Heart right ventricle (tissue), 16 donors: Measurements from ENCODE around the gene GOLT1A. TPM values are rescaled to one million over a fixed set of nuclear protein-coding genes. Genes with fewer than 3 reads are reported as not detected.

ENCODE experiments used
- ATAC-seq, 8 donors: fragments of 200-7000 bp; cut with Tn5 transposase; one replicate each; pipeline ENCODE4 v1.9.1; 2020; ENCODE audit warnings: mild to moderate bottlenecking in 8 of 8, moderate library complexity in 8 of 8, moderate number of reproducible peaks in 1 of 8
- DNase-seq, 2 donors: peaks; one replicate each; pipeline ENCODE4 v3.0.0-alpha.2; 2020
- H3K27ac ChIP-seq, 10 donors: fragments of 200-600 bp; sonication (generic) in 2 of 10; one replicate each; pipeline versions ENCODE4 v1.5.0 to v1.8.0; 2020 to 2022; ENCODE audit warnings: mild to moderate bottlenecking in 3 of 10
- H3K27me3 ChIP-seq, 7 donors: fragments of 200-600 bp; one replicate each; pipeline ENCODE4 v1.8.0; 2021 to 2022; ENCODE audit warnings: mild to moderate bottlenecking in 2 of 7
- H3K36me3 ChIP-seq, 9 donors: fragments of 200-600 bp; sonication (generic) in 1 of 9; one replicate each; pipeline versions ENCODE4 v1.5.0 to v1.8.0; 2020 to 2022; ENCODE audit warnings: mild to moderate bottlenecking in 2 of 9
- H3K4me1 ChIP-seq, 9 donors: fragments of 200-600 bp; sonication (generic) in 1 of 9; one replicate each; pipeline versions ENCODE4 v1.5.0 to v1.8.0; 2020 to 2022; ENCODE audit warnings: mild to moderate bottlenecking in 4 of 9
- H3K4me3 ChIP-seq, 10 donors: fragments of 200-600 bp; sonication (generic) in 2 of 10; one replicate each; pipeline versions ENCODE4 v1.5.0 to v1.8.0; 2020 to 2022; ENCODE audit warnings: mild to moderate bottlenecking in 7 of 10, moderate library complexity in 2 of 10
- H3K9me3 ChIP-seq, 11 donors: fragments of 200-600 bp in 10 of 11; sonication (generic) in 2 of 11; one replicate each; pipeline versions ENCODE4 v1.5.0 to v1.8.0; 2013 to 2022; ENCODE audit warnings: mild to moderate bottlenecking in 2 of 11, control low read depth in 1 of 11, moderate library complexity in 1 of 11
- CTCF ChIP-seq, 9 donors: fragments of 200-600 bp; sonication (generic) in 2 of 9; IDR thresholded peaks; one replicate each; pipeline versions ENCODE4 v1.5.0 to v1.8.0; 2021 to 2022; ENCODE audit warnings: antibody characterized with exemption in 9 of 9, mild to moderate bottlenecking in 5 of 9, moderate library complexity in 1 of 9
- WGBS, 2 donors: extraction: QIAGEN DNeasy Blood & Tissue Kit; methylation state at CpG; one replicate each; pipeline ENCODE4 v1.1.7; 2013; ENCODE audit warnings: inconsistent platforms in 1 of 2; 5-methylcytosine and 5-hydroxymethylcytosine counted together
- intact Hi-C, 10 donors: fragments of 100-400 bp; cut with DNase I; formaldehyde crosslinking; loops; one replicate each; pipeline versions ENCODE4 v1.11.1 to v1.14.2; 2022
- polyA plus RNA-seq, 2 donors: library from polyadenylated mRNA; stranded (reverse); fragments of 200-250 nt; gene quantifications; one replicate each; pipeline ENCODE4 v1.2.3, GENCODE V29; 2013
- total RNA-seq, 10 donors: library from RNA; stranded (reverse); fragmentation: NEBNext Ultra II Directional in 3 of 10; extraction: Animal tissue kit (Norgen Biotek cat#: 25700) in 3 of 10; gene quantifications; one replicate each; pipeline versions ENCODE4 v1.2.1 to v1.2.4, GENCODE V29; 2021 to 2023
- donor health status: Arrhythmogenic right ventricular cardiomyopathy.
- donor health status: ischemic (EF 13 %, LVEDD 7.1; RV severe dilation, severe dysfunction).
- donor health status: healthy with polysubstance abuse.
- donor health status: DM: no; HTN: yes; CAD: no.
- donor health status: DM: no; HTN: no; CAD: no.
- donor health status: ischemic (EF 25% LVEDD 6.9; RV normal size, moderate dysfunction).
- donor health status: ischemic (EF 25% LVEDD 5.7; RV mildly dilated, moderate dysfunction).
- donor health status: healthy.
- donor health status: DM: yes; HTN: yes; CAD: no.
- donor health status: Ischemic cardiomyopathy.
- donor health status: ischemic (EF 35%, LVEDD 5.7; RV mildly dilated, moderate dysfunction).
- donor health status: nonischemic (EF 11% LVEDD 7.7; RV severe dilation, severe dysfunction).
- donor health status: DM: yes; HTN: yes; CAD: no.
- donor health status: PGD.
- donor health status: ischemic (EF 29% LVEDD 5.4; RV normal size, mild dysfunction).
- donor health status: nonischemic (EF 23%, LVEDD 6.1; RV moderate dilation, normal function).

The GOLT1A gene
- total and polyA plus RNA-seq, 12 donors, result 0.43 TPM; not detected in 11

GRCh38 chr1:204228896-204229295, 15.1 kb upstream of the GOLT1A start:
- Histone ChIP-seq H3K9me3 (peaks cover 0 to 6% (median 0%) of the 10 kb centered on the region in 11 donors), H3K4me3 (no peak overlapping the region), H3K27ac (no peak overlapping the region), H3K36me3 (peaks cover 0 to 81% (median 11%) of the 10 kb centered on the region in 9 donors), H3K27me3 (no peaks in the 10 kb centered on the region), H3K4me1 (peaks cover 0 to 3% (median 0%) of the 10 kb centered on the region in 9 donors)
- intact Hi-C loops, result no loop called here
- WGBS, 2 donors, result 97 to 98% methylated on average over 13 of the region's 13 CpGs
- ATAC-seq (no peak), DNase-seq (no peak)
- no peak for TF ChIP-seq CTCF (IDR thresholded peaks at IDR 0.05)

GRCh38 chr1:204227996-204228785, 14.4 kb upstream of the GOLT1A start:
- TF ChIP-seq CTCF (IDR thresholded peaks at IDR 0.05), result no peak
- Histone ChIP-seq H3K36me3 (peaks cover 0 to 76% (median 11%) of the 10 kb centered on the region in 9 donors), H3K9me3 (peaks cover 0 to 6% (median 0%) of the 10 kb centered on the region in 11 donors), H3K27ac (no peak overlapping the region), H3K27me3 (no peaks in the 10 kb centered on the region), H3K4me3 (no peak overlapping the region), H3K4me1 (peaks cover 0 to 3% (median 0%) of the 10 kb centered on the region in 9 donors)
- intact Hi-C loops, result no loop called here
- WGBS, 2 donors, result 89 to 93% methylated on average over 20 of the region's 20 CpGs
- DNase-seq (no peak), ATAC-seq (no peak)

GRCh38 chr1:204227351-204227750, 13.6 kb upstream of the GOLT1A start:
- Histone ChIP-seq H3K9me3 (peaks cover 0 to 6% (median 0%) of the 10 kb centered on the region in 11 donors), H3K27me3 (no peaks in the 10 kb centered on the region), H3K36me3 (peaks cover 0 to 79% (median 11%) of the 10 kb centered on the region in 9 donors), H3K4me1 (peaks cover 0 to 9% (median 0%) of the 10 kb centered on the region in 9 donors), H3K4me3 (no peak overlapping the region), H3K27ac (no peak overlapping the region)
- DNase-seq, result no peak
- no peak for ATAC-seq
- 95 to 96% methylated on average over 2 of the region's 2 CpGs for WGBS, 2 donors
- TF ChIP-seq CTCF (IDR thresholded peaks at IDR 0.05), result no peak
- intact Hi-C loops, result no loop called here

GRCh38 chr1:204225841-204226735, 12.3 kb upstream of the GOLT1A start:
- no peaks in the 10 kb centered on the region for H3K27me3 ChIP-seq
- TF ChIP-seq CTCF (IDR thresholded peaks at IDR 0.05), result no peak
- intact Hi-C loops, result no loop called here
- ATAC-seq (no peak), DNase-seq (no peak)
- H3K9me3 ChIP-seq, result no peaks in the 10 kb centered on the region
- H3K4me1 ChIP-seq, result peaks cover 0 to 11% (median 0%) of the 10 kb centered on the region in 9 donors
- peaks cover 0 to 80% (median 11%) of the 10 kb centered on the region in 9 donors for H3K36me3 ChIP-seq
- no peak overlapping the region for H3K27ac ChIP-seq
- WGBS, 2 donors, result 91 to 93% methylated on average over 16 of the region's 16 CpGs
- no peak overlapping the region for H3K4me3 ChIP-seq
